Nephron progenitor cell (in vitro differentiated cells): ENCODE results near the gene CENPX.
A peak's percentile ranks its signal among the peaks of the same experiment; 100 is the strongest.

ENCODE experiments used
- DNase-seq: peaks from one replicate; pipeline ENCODE4 v3.0.0; 2021
- H3K27ac Mint-ChIP-seq: 2 replicates; pipeline ENCODE4 v1.8.0; 2021; ENCODE audit warnings: mild to moderate bottlenecking, moderate library complexity, mixed read lengths
- H3K27me3 Mint-ChIP-seq: 2 replicates; pipeline ENCODE4 v1.8.0; 2021; ENCODE audit warnings: mild to moderate bottlenecking, low read depth, mixed read lengths; ENCODE audit not compliant: poor library complexity
- H3K36me3 Mint-ChIP-seq: 2 replicates; pipeline ENCODE4 v1.8.0; 2021; ENCODE audit warnings: low read depth, mixed read lengths
- H3K4me1 Mint-ChIP-seq: 2 replicates; pipeline ENCODE4 v1.8.0; 2021; ENCODE audit warnings: mixed read lengths
- H3K4me3 Mint-ChIP-seq: 2 replicates; pipeline ENCODE4 v1.8.0; 2021; ENCODE audit warnings: mild to moderate bottlenecking, moderate library complexity, mixed read lengths
- H3K9me3 Mint-ChIP-seq: 2 replicates; pipeline ENCODE4 v1.8.0; 2021; ENCODE audit warnings: mild to moderate bottlenecking, moderate library complexity, mixed read lengths
- CTCF ChIP-seq: fragments of 200-600 bp; sonication (generic); IDR thresholded peaks from 2 replicates; pipeline ENCODE4 v1.5.0; 2021; ENCODE audit warnings: antibody characterized with exemption

Gene CENPX

GRCh38 chr17:82009413-82009812 is 13.3 kb downstream of the CENPX start:
- Mint-ChIP-seq H3K27me3 (no peaks in the 10 kb centered on the region), H3K4me3 (no peak overlapping the region), H3K27ac (no peak overlapping the region), H3K36me3 (no peaks in the 10 kb centered on the region), H3K9me3 (no peaks in the 10 kb centered on the region), H3K4me1 (peaks cover 29% of the 10 kb centered on the region)
- no peak for DNase-seq
- TF ChIP-seq CTCF: no peak

- no peaks in the 10 kb centered on the region for H3K27me3 Mint-ChIP-seq
- H3K4me1 Mint-ChIP-seq: peaks cover 29% of the 10 kb centered on the region
- H3K4me3 Mint-ChIP-seq: no peak overlapping the region
- no peak overlapping the region for H3K27ac Mint-ChIP-seq
- H3K36me3 Mint-ChIP-seq: no peaks in the 10 kb centered on the region
- TF ChIP-seq CTCF: no peak
- H3K9me3 Mint-ChIP-seq: no peaks in the 10 kb centered on the region
- DNase-seq: no peak
These were observed 13.7 kb downstream of the CENPX start for GRCh38 chr17:82008941-82009405.

- H3K4me3 Mint-ChIP-seq: no peak overlapping the region
These were observed 14.3 kb downstream of the CENPX start for GRCh38 chr17:82008258-82008940.

GRCh38 chr17:82007495-82008257 is 15.0 kb downstream of the CENPX start:
- Mint-ChIP-seq H3K36me3 (no peaks in the 10 kb centered on the region), H3K9me3 (no peaks in the 10 kb centered on the region), H3K4me1 (peaks cover 32% of the 10 kb centered on the region), H3K4me3 (no peak overlapping the region), H3K27ac (no peak overlapping the region), H3K27me3 (no peaks in the 10 kb centered on the region)
- DNase-seq: peak; percentile 8
- no peak for TF ChIP-seq CTCF

More at GRCh38 chr17:82008258-82008940, 14.3 kb downstream of the CENPX start:
- H3K9me3 Mint-ChIP-seq: no peaks in the 10 kb centered on the region
- H3K27me3 Mint-ChIP-seq: no peaks in the 10 kb centered on the region
- TF ChIP-seq CTCF: no peak
- H3K27ac Mint-ChIP-seq: no peak overlapping the region
- H3K36me3 Mint-ChIP-seq: no peaks in the 10 kb centered on the region
- no peak for DNase-seq
- H3K4me1 Mint-ChIP-seq: peaks cover 32% of the 10 kb centered on the region

- Mint-ChIP-seq H3K36me3 (no peaks in the 10 kb centered on the region), H3K4me1 (peaks cover 32% of the 10 kb centered on the region), H3K27me3 (no peaks in the 10 kb centered on the region), H3K9me3 (no peaks in the 10 kb centered on the region), H3K4me3 (no peak overlapping the region), H3K27ac (no peak overlapping the region)
- no peak for DNase-seq
- TF ChIP-seq CTCF: no peak
These were observed 15.5 kb downstream of the CENPX start for GRCh38 chr17:82007228-82007494.
